H1 (cell line): ENCODE data around the gene SEZ6.

Experiments used
- MAX ChIP-seq: IDR thresholded peaks from 2 replicates; pipeline ENCODE4 v1.6.1; 2012; ENCODE audit warnings: inconsistent platforms
- POLR2A ChIP-seq, 2 experiments: IDR thresholded peaks; 1 replicate in 1 of 2; 2 replicates in 1 of 2; pipeline ENCODE4 v1.6.1; 2011; ENCODE audit warnings: low read depth in 2 of 2, low read length in 2 of 2, mild to moderate bottlenecking in 2 of 2; ENCODE audit errors: control extremely low read depth in 1 of 2

DNA sequence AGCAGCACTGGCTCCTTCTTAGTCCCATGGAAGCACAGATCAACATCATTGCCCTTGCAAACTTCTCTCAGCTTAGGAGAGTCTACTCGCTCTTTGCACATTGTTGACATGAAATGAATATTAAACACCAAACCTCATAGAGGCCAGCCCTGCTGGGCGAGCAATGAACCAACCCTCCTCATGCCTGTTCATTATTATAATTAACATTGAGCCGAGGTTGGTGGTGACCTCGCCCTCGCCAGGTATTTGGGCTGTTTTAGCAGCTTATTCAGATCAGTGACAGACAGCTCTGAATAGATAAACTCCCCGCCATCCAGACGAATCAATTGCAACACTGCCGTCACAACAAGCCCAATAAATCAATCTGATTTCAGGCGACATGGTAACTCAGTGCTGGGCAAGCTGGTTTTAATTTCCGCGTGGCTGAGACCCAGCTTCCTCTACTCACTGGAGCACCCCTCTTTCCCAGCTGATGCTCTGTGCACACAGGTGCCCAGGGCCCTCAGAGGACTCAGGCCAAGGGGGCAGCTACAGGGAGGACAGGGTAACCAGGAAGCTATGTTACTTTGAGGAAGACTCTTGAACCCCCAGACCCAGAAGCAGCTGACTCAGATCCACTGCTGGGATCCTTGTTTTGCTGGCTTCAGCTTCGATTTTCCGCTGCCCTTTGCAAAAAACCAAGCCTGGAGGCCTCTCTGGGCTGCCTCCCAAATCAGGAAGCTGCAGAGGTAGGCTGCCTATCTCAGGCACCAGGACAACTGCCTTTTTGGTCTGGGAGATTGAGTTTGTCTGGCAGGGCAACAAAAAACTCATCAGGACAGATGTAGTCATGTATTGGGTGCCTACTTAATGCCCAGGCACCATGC lies 10.7 kb upstream of the SEZ6 start:
- TF ChIP-seq MAX: no peak
- no peak for TF ChIP-seq POLR2A (IDR thresholded peaks at IDR 0.05; ENCODE audit: control extremely low read depth in 1 of 2, low read depth in 2 of 2, low read length in 2 of 2)
